WTC11 (cell line): ENCODE results near the gene EFEMP2. TPM values are rescaled to one million over a fixed set of nuclear protein-coding genes. Genes with fewer than 3 reads are reported as not detected.
A peak's percentile ranks its signal among the peaks of the same experiment; 100 is the strongest.

Experiments used
- ATAC-seq: fragments of 200-7000 bp; cut with Tn5 transposase; 2 replicates; pipeline ENCODE4 v1.10.0; 2021; ENCODE audit warnings: mild to moderate bottlenecking, moderate library complexity
- CTCF ChIA-PET: fragments of 300-600 bp; sonication (Branson Sonifier 250); formaldehyde crosslinking; loops from one replicate; lab custom pipeline; 2021; ENCODE audit warnings: antibody characterized with exemption; lab: Charles Lee
- POLR2A ChIA-PET: fragments of 350-600 bp; sonication (Branson Sonifier 250); formaldehyde crosslinking; loops from one replicate; lab custom pipeline; 2021; ENCODE audit warnings: antibody characterized with exemption; lab: Charles Lee
- DNase-seq: peaks from one replicate; pipeline ENCODE4 v3.0.0; 2021; ENCODE audit warnings: low spot score
- H3K27ac Mint-ChIP-seq: 2 replicates; pipeline ENCODE4 v1.8.0; 2021; ENCODE audit warnings: mixed read lengths
- H3K27me3 Mint-ChIP-seq: 2 replicates; pipeline ENCODE4 v1.8.0; 2021; ENCODE audit warnings: low read depth, mild to moderate bottlenecking, moderate library complexity, mixed read lengths
- H3K36me3 Mint-ChIP-seq: 2 replicates; pipeline ENCODE4 v1.8.0; 2021; ENCODE audit warnings: mixed read lengths
- H3K4me1 Mint-ChIP-seq: 2 replicates; pipeline ENCODE4 v1.8.0; 2022; ENCODE audit warnings: mixed read lengths
- H3K4me3 Mint-ChIP-seq: 2 replicates; pipeline ENCODE4 v1.8.0; 2021; ENCODE audit warnings: mild to moderate bottlenecking, moderate library complexity, mixed read lengths
- H3K9me3 Mint-ChIP-seq: 2 replicates; pipeline ENCODE4 v1.8.0; 2021; ENCODE audit warnings: mixed read lengths
- ATF1 ChIP-seq: sonication (generic); formaldehyde crosslinking; IDR thresholded peaks from 2 replicates; pipeline ENCODE4 v1.8.1; 2023; ENCODE audit warnings: mild to moderate bottlenecking, moderate library complexity, missing genetic modification reagents
- ATF2 ChIP-seq: sonication (generic); formaldehyde crosslinking; IDR thresholded peaks from 2 replicates; pipeline ENCODE4 v1.8.1; 2022; ENCODE audit warnings: low read depth, missing genetic modification reagents, borderline replicate concordance
- ATF3 ChIP-seq: sonication (generic); formaldehyde crosslinking; conservative IDR thresholded peaks from 2 replicates; pipeline ENCODE4 v1.8.1; 2022; ENCODE audit warnings: mild to moderate bottlenecking, missing genetic modification reagents
- EMX1 ChIP-seq: fragments of 250-450 bp; sonication (Bioruptor Pico); IDR thresholded peaks from 2 replicates; pipeline ENCODE4 v1.8.0; 2021; ENCODE audit warnings: mild to moderate bottlenecking
- FOXK1 ChIP-seq: sonication (generic); formaldehyde crosslinking; IDR thresholded peaks from 2 replicates; pipeline ENCODE4 v1.8.0; 2022; ENCODE audit warnings: mild to moderate bottlenecking, moderate library complexity, missing genetic modification reagents
- FOXP1 ChIP-seq: sonication (generic); formaldehyde crosslinking; IDR thresholded peaks from 2 replicates; pipeline ENCODE4 v1.8.0; 2022; ENCODE audit warnings: missing genetic modification reagents, mild to moderate bottlenecking, moderate library complexity, borderline replicate concordance
- HMGA2 ChIP-seq: fragments of 250-450 bp; sonication (Bioruptor Pico); IDR thresholded peaks from 2 replicates; pipeline ENCODE4 v1.4.0; 2021; ENCODE audit warnings: mild to moderate bottlenecking, moderate library complexity
- JUN ChIP-seq: sonication (generic); formaldehyde crosslinking; IDR thresholded peaks from 2 replicates; pipeline ENCODE4 v1.8.0; 2023; ENCODE audit warnings: mild to moderate bottlenecking, missing genetic modification reagents
- OVOL2 ChIP-seq: fragments of 250-450 bp; sonication (Bioruptor Pico); IDR thresholded peaks from 2 replicates; pipeline ENCODE4 v1.9.0; 2021; ENCODE audit warnings: mild to moderate bottlenecking, borderline replicate concordance
- TP53 ChIP-seq: sonication (generic); formaldehyde crosslinking; IDR thresholded peaks from 2 replicates; pipeline ENCODE4 v1.8.1; 2023; ENCODE audit warnings: mild to moderate bottlenecking, missing genetic modification reagents
- USF2 ChIP-seq: sonication (generic); formaldehyde crosslinking; IDR thresholded peaks from 2 replicates; pipeline ENCODE4 v1.8.1; 2023; ENCODE audit warnings: mild to moderate bottlenecking, missing genetic modification reagents, moderate library complexity
- ZBTB21 ChIP-seq: sonication (generic); formaldehyde crosslinking; IDR thresholded peaks from 2 replicates; pipeline ENCODE4 v1.8.1; 2023; ENCODE audit warnings: mild to moderate bottlenecking, missing genetic modification reagents, borderline replicate concordance
- ZNF121 ChIP-seq: sonication (generic); formaldehyde crosslinking; IDR thresholded peaks from 2 replicates; pipeline ENCODE4 v1.8.0; 2023; ENCODE audit warnings: missing genetic modification reagents
- ZNF219 ChIP-seq: sonication (generic); formaldehyde crosslinking; IDR thresholded peaks from 2 replicates; pipeline ENCODE4 v1.8.0; 2023; ENCODE audit warnings: missing genetic modification reagents, mild to moderate bottlenecking, borderline replicate concordance
- ZNF532 ChIP-seq: fragments of 250-450 bp; sonication (Bioruptor Pico); IDR thresholded peaks from 2 replicates; pipeline ENCODE4 v1.9.0; 2021; ENCODE audit warnings: mild to moderate bottlenecking, borderline replicate concordance
- total RNA-seq: library from RNA; stranded (reverse); gene quantifications from 3 replicates; pipeline ENCODE4 v1.2.3, GENCODE V29; 2021
- TF ChIP-seq, protein P1 (sequence below): sonication (generic); formaldehyde crosslinking; IDR thresholded peaks from 2 replicates; pipeline ENCODE4 v1.8.1; 2023; ENCODE audit warnings: mild to moderate bottlenecking, missing genetic modification reagents
- TF ChIP-seq, protein P2 (sequence below): sonication (generic); formaldehyde crosslinking; IDR thresholded peaks from 2 replicates; pipeline ENCODE4 v1.8.0; 2023; ENCODE audit warnings: missing genetic modification reagents
- TF ChIP-seq, protein P3 (sequence below): sonication (generic); formaldehyde crosslinking; IDR thresholded peaks from 2 replicates; pipeline ENCODE4 v1.8.0; 2022; ENCODE audit warnings: mild to moderate bottlenecking, missing genetic modification reagents

EFEMP2 gene
- total RNA-seq, 1 experiment from 2014 or later = 14.2 TPM

DNA sequence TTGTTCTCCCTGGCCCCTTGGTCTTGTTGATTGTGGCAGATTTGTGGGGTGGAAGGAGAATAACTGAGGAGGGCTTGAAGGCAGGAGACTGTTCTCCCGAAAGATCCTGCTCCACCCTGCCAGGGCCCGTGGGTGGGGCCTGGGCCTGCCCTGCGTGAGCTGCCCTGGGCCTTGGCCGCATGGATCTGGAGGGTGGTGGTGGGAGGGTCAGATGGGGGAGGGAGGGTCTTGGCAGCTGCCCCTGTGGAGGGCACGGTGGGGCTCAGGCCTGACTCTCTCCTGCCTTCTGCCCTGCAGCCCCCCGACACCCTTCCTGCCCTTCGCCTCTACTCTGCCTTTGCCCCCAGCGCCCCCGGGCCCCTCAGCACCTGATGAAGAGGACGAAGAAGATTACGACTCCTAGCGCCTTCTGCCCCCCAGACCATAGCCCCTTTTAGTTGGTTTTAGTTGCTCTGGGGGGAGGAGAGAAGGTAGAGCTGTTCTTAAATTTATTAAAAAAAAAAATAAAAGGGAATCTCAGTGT is 48.5 kb upstream of the EFEMP2 start (continued):
- TF ChIP-seq ZNF532 (CRISPR knock-in tag) = no peak
- TF ChIP-seq, protein P1, sequence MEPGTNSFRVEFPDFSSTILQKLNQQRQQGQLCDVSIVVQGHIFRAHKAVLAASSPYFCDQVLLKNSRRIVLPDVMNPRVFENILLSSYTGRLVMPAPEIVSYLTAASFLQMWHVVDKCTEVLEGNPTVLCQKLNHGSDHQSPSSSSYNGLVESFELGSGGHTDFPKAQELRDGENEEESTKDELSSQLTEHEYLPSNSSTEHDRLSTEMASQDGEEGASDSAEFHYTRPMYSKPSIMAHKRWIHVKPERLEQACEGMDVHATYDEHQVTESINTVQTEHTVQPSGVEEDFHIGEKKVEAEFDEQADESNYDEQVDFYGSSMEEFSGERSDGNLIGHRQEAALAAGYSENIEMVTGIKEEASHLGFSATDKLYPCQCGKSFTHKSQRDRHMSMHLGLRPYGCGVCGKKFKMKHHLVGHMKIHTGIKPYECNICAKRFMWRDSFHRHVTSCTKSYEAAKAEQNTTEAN (CRISPR knock-in tag) = no peak
- no peak for TF ChIP-seq FOXK1 (CRISPR knock-in tag)
- no peak for TF ChIP-seq ATF1
- TF ChIP-seq, protein P2, sequence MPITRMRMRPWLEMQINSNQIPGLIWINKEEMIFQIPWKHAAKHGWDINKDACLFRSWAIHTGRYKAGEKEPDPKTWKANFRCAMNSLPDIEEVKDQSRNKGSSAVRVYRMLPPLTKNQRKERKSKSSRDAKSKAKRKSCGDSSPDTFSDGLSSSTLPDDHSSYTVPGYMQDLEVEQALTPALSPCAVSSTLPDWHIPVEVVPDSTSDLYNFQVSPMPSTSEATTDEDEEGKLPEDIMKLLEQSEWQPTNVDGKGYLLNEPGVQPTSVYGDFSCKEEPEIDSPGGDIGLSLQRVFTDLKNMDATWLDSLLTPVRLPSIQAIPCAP (CRISPR knock-in tag) = no peak
- no peak for TF ChIP-seq ATF3
- TF ChIP-seq TP53 (CRISPR knock-in tag) = no peak
- TF ChIP-seq EMX1 (CRISPR knock-in tag) = no peak
- no peak for TF ChIP-seq HMGA2 (CRISPR knock-in tag)

- no peak overlapping the region for H3K27ac Mint-ChIP-seq
- no peaks in the 10 kb centered on the region for H3K9me3 Mint-ChIP-seq
- H3K27me3 Mint-ChIP-seq = no peaks in the 10 kb centered on the region
- TF ChIP-seq ZNF121 (CRISPR knock-in tag) (no peak), USF2 (CRISPR knock-in tag) (no peak), OVOL2 (CRISPR knock-in tag) (no peak), ZNF219 (CRISPR knock-in tag) (no peak)
- ATAC-seq (no peak), DNase-seq (no peak)
- H3K4me3 Mint-ChIP-seq = peak overlapping the region; percentile 82
- ChIA-PET CTCF (interaction anchor here (0.7 to 1.5 kb wide), 4 partner anchors 12 to 36 kb away, joined by 3 to 6 read pairs (median 4); partner anchors contain the start of gene FIBP), POLR2A (no interaction called here)
- peaks cover 9% of the 10 kb centered on the region for H3K4me1 Mint-ChIP-seq
- H3K36me3 Mint-ChIP-seq = peaks cover 12% of the 10 kb centered on the region
These were observed 47.8 kb upstream of the EFEMP2 start for GRCh38 chr11:65920372-65920802.

GRCh38 chr11:65919573-65920371 is 47.2 kb upstream of the EFEMP2 start:
- H3K27ac Mint-ChIP-seq = no peak overlapping the region; the same call in 1 of the 2 replicates
- POLR2A ChIA-PET = no interaction called here
- ATAC-seq (peak; percentile 5), DNase-seq (peak; percentile 48)
- H3K4me1 Mint-ChIP-seq = peaks cover 16% of the 10 kb centered on the region
- TF ChIP-seq ZBTB21 (no peak), ATF2 (CRISPR knock-in tag) (no peak), JUN (CRISPR knock-in tag) (no peak), FOXK1 (CRISPR knock-in tag) (0 out of 2 replicates have a peak, but pooled peaks have one; percentile 9), FOXP1 (peak; percentile 16; the same call in 1 of the 2 replicates)
- TF ChIP-seq, protein P3, sequence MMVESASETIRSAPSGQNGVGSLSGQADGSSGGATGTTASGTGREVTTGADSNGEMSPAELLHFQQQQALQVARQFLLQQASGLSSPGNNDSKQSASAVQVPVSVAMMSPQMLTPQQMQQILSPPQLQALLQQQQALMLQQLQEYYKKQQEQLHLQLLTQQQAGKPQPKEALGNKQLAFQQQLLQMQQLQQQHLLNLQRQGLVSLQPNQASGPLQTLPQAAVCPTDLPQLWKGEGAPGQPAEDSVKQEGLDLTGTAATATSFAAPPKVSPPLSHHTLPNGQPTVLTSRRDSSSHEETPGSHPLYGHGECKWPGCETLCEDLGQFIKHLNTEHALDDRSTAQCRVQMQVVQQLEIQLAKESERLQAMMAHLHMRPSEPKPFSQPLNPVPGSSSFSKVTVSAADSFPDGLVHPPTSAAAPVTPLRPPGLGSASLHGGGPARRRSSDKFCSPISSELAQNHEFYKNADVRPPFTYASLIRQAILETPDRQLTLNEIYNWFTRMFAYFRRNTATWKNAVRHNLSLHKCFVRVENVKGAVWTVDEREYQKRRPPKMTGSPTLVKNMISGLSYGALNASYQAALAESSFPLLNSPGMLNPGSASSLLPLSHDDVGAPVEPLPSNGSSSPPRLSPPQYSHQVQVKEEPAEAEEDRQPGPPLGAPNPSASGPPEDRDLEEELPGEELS (CRISPR knock-in tag) = peak; percentile 15; the same call in 1 of the 2 replicates
- peak overlapping the region; percentile 82 for H3K4me3 Mint-ChIP-seq
- peaks cover 12% of the 10 kb centered on the region for H3K36me3 Mint-ChIP-seq
- peaks cover 3% of the 10 kb centered on the region; the same call in 1 of the 2 replicates for H3K27me3 Mint-ChIP-seq
- H3K9me3 Mint-ChIP-seq = no peaks in the 10 kb centered on the region
- CTCF ChIA-PET = interaction anchor here (1.0 to 1.5 kb wide), 2 partner anchors 12 to 35 kb away, joined by 3 to 4 read pairs; no protein-coding TSS in a partner anchor
